ENCODE results near the gene SSC5D. TPM values are rescaled to one million over a fixed set of nuclear protein-coding genes. Genes with fewer than 3 reads are reported as not detected.

SSC5D gene
- polyA plus RNA-seq, 1 donor (not counting 4 experiments of a cell fraction or from before 2014, with no cell fraction given): not detected

- no peak for DNase-seq (ENCODE audit: low read depth, low spot score)
- no peaks in the 10 kb centered on the region for H3K79me2 ChIP-seq (ENCODE audit: control insufficient read depth, insufficient read depth, low read length)
- H3K4me3 ChIP-seq (ENCODE audit: control insufficient read depth in 2 of 3, extremely low read depth in 1 of 3, insufficient read depth in 2 of 3, low read depth in 1 of 3, low read length in 3 of 3): no peak overlapping the region
- peaks cover 9% of the 10 kb centered on the region for H3K4me1 ChIP-seq (ENCODE audit: control insufficient read depth, extremely low read depth, insufficient read depth, low read length)
- H2AFZ ChIP-seq (ENCODE audit: control insufficient read depth, low read length): no peak overlapping the region
- TF ChIP-seq EZH2 (IDR thresholded peaks at IDR 0.05; ENCODE audit: low read length) (no peak), CTCF (optimal IDR thresholded peaks at IDR 0.05 in 1 of 3, IDR thresholded peaks at IDR 0.05 in 1 of 3, conservative IDR thresholded peaks at IDR 0.05 in 1 of 3; ENCODE audit: extremely low read depth in 1 of 3, insufficient read depth in 2 of 3, low read length in 3 of 3) (no peak)
- dilution Hi-C loops (cut with MboI; ENCODE audit: extremely low pct_ligation_motif_present, low sequenced_read_pairs): no loop called here
- H3K9me1 ChIP-seq (ENCODE audit: control insufficient read depth, extremely low read depth, insufficient read depth, low read length): no peaks in the 10 kb centered on the region
- H3K9ac ChIP-seq (ENCODE audit: control insufficient read depth, extremely low read depth, insufficient read depth, low read length): no peak overlapping the region
- no peak overlapping the region for H3K4me2 ChIP-seq (ENCODE audit: control insufficient read depth, extremely low read depth, insufficient read depth, low read depth, low read length)
- H3K27me3 ChIP-seq (ENCODE audit: control insufficient read depth, extremely low read depth, insufficient read depth, low read length): no peaks in the 10 kb centered on the region
- no peaks in the 10 kb centered on the region for H4K20me1 ChIP-seq (ENCODE audit: control insufficient read depth, extremely low read depth, insufficient read depth, low read length)
- H3K27ac ChIP-seq (ENCODE audit: control insufficient read depth, insufficient read depth, low read length): no peak overlapping the region
- H3K36me3 ChIP-seq (ENCODE audit: control insufficient read depth in 2 of 2, extremely low read depth in 1 of 2, insufficient read depth in 2 of 2, low read length in 2 of 2): no peaks in the 10 kb centered on the region
- no peaks in the 10 kb centered on the region for H3K9me3 ChIP-seq (ENCODE audit: control insufficient read depth, low read depth, low read length)
- no peak for FAIRE-seq
Observed at GRCh38 chr19:55465460-55466240, 22.6 kb upstream of the SSC5D start.

- DNase-seq (ENCODE audit: low read depth, low spot score) (no peak), FAIRE-seq (no peak)
- Histone ChIP-seq H3K4me1 (ENCODE audit: control insufficient read depth, extremely low read depth, insufficient read depth, low read length) (peaks cover 8% of the 10 kb centered on the region), H3K27me3 (ENCODE audit: control insufficient read depth, extremely low read depth, insufficient read depth, low read length) (no peaks in the 10 kb centered on the region), H3K36me3 (ENCODE audit: control insufficient read depth in 2 of 2, extremely low read depth in 1 of 2, insufficient read depth in 2 of 2, low read length in 2 of 2) (no peaks in the 10 kb centered on the region), H3K79me2 (ENCODE audit: control insufficient read depth, insufficient read depth, low read length) (no peaks in the 10 kb centered on the region), H2AFZ (ENCODE audit: control insufficient read depth, low read length) (no peak overlapping the region), H3K9me3 (ENCODE audit: control insufficient read depth, low read depth, low read length) (no peaks in the 10 kb centered on the region), H3K9ac (ENCODE audit: control insufficient read depth, extremely low read depth, insufficient read depth, low read length) (no peak overlapping the region), H3K27ac (ENCODE audit: control insufficient read depth, insufficient read depth, low read length) (no peak overlapping the region), H3K4me2 (ENCODE audit: control insufficient read depth, extremely low read depth, insufficient read depth, low read depth, low read length) (no peak overlapping the region), H4K20me1 (ENCODE audit: control insufficient read depth, extremely low read depth, insufficient read depth, low read length) (no peaks in the 10 kb centered on the region), H3K9me1 (ENCODE audit: control insufficient read depth, extremely low read depth, insufficient read depth, low read length) (no peaks in the 10 kb centered on the region), H3K4me3 (ENCODE audit: control insufficient read depth in 2 of 3, extremely low read depth in 1 of 3, insufficient read depth in 2 of 3, low read depth in 1 of 3, low read length in 3 of 3) (no peak overlapping the region)
- TF ChIP-seq EZH2 (IDR thresholded peaks at IDR 0.05; ENCODE audit: low read length): no peak
- no peak for TF ChIP-seq CTCF (optimal IDR thresholded peaks at IDR 0.05 in 1 of 3, IDR thresholded peaks at IDR 0.05 in 1 of 3, conservative IDR thresholded peaks at IDR 0.05 in 1 of 3; ENCODE audit: extremely low read depth in 1 of 3, insufficient read depth in 2 of 3, low read length in 3 of 3)
- dilution Hi-C loops (cut with MboI; ENCODE audit: extremely low pct_ligation_motif_present, low sequenced_read_pairs): no loop called here
Observed at GRCh38 chr19:55466241-55466614, 22.0 kb upstream of the SSC5D start.

All from keratinocyte (primary cell).